SH-SY5Y (cell line): ENCODE results near the gene ALS2CL.

Experiments used
- GATA2 ChIP-seq: IDR thresholded peaks from 2 replicates; pipeline ENCODE4 v1.6.1; 2011; ENCODE audit warnings: mild to moderate bottlenecking, low read depth, low read length
- GATA3 ChIP-seq: IDR thresholded peaks from 2 replicates; pipeline ENCODE4 v1.6.1; 2011; ENCODE audit warnings: low read depth, mild to moderate bottlenecking, low read length, moderate library complexity

DNA sequence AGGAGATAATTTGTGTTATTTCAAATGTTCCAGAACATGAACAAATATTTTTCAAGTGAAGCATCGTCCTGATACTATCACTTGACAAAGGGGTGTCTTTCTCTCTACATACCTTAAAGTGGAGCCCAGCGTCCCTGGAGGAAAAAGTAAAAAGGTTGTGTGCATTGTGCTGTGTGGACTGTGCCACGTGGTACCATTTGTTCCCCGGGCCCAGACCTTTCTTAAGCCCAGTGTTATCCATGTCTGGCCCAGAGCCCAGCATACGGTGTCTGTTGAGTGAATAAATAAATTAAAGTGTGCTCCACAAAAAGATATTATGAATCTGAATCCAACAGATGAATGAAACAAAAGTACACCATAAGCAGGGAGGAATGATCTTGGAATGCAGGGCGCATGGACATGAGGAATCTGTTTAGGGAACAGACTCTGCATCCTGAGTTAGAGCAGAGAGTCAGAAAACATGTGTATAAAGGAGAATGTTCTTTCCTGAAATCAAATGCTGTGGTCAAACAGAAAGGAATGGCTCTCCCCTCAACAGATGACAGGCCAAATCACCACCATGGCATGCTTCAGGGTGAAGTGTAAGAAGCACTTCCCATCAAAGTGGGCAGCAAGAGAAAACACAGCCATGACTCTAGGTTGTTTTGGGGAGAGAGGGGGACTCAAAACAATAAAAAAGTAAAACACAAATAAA, 32.3 kb upstream of the ALS2CL start:
- TF ChIP-seq GATA3 = no peak
- TF ChIP-seq GATA2 = no peak
